ENCODE data around the gene STOM. TPM values are rescaled to one million over a fixed set of nuclear protein-coding genes. Genes with fewer than 3 reads are reported as not detected.

STOM gene
- total and polyA plus RNA-seq, 2 donors from 2014 or later, result 165 to 229 TPM

DNA sequence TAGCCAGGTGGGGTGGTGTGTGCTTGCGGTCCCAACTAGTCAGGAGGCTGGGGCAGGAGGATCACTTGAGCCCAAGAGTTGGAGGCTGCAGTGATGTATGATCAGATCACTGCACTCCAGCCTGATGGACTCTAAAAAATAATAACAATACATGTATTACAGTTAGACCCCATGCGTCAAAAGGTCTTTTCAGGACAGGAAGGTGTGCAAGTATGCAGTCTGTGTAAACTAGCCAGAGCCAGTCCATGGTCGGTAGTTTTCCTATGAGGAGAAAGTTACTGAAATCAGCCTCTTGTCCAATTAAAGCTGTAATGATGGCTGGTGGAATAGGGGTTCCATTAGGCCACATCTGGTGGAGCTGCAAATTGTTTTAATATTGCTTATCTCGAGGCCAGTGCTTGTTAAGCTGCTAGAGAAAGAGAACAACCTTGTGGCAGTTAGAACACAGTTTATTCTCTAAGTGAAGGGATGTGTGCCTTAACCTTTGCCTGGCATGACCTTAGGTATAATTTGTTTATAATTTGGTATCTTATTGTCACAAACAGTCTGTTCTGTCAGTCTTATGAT is 1.5 kb upstream of the STOM start:
- peaks cover 3 to 15% (median 9%) of the 10 kb centered on the region in 3 donors for H3K4me1 ChIP-seq (ENCODE audit: control insufficient read depth in 2 of 3, insufficient read depth in 2 of 3, low read depth in 1 of 3, low read length in 3 of 3)
- no peak for FAIRE-seq
- intact Hi-C loops (cut with DNase I), result loop anchor here (5.0 kb wide), 1 partner anchor 39 kb away; no protein-coding TSS in a partner anchor

DNA sequence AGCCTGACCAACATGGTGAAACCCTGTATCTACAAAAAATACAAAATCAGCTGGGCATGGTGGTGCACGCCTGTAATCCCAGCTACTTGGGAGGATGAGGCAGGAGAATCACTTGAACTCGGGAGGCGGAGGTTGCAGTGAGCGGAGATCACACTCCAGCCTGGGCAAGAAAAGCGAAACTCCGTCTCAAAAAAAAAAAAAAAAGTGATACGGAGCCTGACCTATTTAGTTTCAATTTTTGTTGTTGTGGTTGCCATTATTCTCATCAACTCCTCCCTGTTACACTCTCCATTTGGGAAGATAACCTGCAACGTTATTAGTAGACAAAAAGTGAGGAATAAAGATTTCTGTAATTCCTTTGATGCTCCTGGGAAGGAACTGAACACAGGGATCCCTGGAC is 1.3 kb downstream of the STOM start:
- Histone ChIP-seq H3K36me3 (ENCODE audit: control insufficient read depth in 2 of 3, insufficient read depth in 3 of 3, low read length in 3 of 3) (peaks cover 0 to 3% (median 0%) of the 10 kb centered on the region in 3 donors), H3K27me3 (ENCODE audit: control insufficient read depth, insufficient read depth, low read length) (no peaks in the 10 kb centered on the region), H3K9ac (ENCODE audit: low read length in 3 of 3) (peak overlapping the region in 2 of 3 donors; percentile 14 to 93), H3K27ac (ENCODE audit: low read depth in 2 of 2, low read length in 2 of 2) (peak overlapping the region; percentile 91 to 98), H3K9me3 (ENCODE audit: control insufficient read depth in 2 of 3, insufficient read depth in 1 of 3, low read length in 3 of 3) (no peaks in the 10 kb centered on the region), H3K4me3 (ENCODE audit: low read length in 3 of 3) (peak overlapping the region; percentile 58 to 80 (median 68)), H3K4me1 (ENCODE audit: control insufficient read depth in 2 of 3, insufficient read depth in 2 of 3, low read depth in 1 of 3, low read length in 3 of 3) (peaks cover 3 to 36% (median 11%) of the 10 kb centered on the region in 3 donors)
- intact Hi-C loops (cut with DNase I), result no loop called here
- no peak for FAIRE-seq
- TF ChIP-seq, protein P1, sequence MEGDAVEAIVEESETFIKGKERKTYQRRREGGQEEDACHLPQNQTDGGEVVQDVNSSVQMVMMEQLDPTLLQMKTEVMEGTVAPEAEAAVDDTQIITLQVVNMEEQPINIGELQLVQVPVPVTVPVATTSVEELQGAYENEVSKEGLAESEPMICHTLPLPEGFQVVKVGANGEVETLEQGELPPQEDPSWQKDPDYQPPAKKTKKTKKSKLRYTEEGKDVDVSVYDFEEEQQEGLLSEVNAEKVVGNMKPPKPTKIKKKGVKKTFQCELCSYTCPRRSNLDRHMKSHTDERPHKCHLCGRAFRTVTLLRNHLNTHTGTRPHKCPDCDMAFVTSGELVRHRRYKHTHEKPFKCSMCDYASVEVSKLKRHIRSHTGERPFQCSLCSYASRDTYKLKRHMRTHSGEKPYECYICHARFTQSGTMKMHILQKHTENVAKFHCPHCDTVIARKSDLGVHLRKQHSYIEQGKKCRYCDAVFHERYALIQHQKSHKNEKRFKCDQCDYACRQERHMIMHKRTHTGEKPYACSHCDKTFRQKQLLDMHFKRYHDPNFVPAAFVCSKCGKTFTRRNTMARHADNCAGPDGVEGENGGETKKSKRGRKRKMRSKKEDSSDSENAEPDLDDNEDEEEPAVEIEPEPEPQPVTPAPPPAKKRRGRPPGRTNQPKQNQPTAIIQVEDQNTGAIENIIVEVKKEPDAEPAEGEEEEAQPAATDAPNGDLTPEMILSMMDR (IDR thresholded peaks at IDR 0.05; ENCODE audit: borderline replicate concordance, extremely low read depth, insufficient read depth), result no peak
- no peak for DNase-seq

More for the DNA sequence above, 1.5 kb upstream of the STOM start:
- Histone ChIP-seq H3K27me3 (ENCODE audit: control insufficient read depth, insufficient read depth, low read length) (no peaks in the 10 kb centered on the region), H3K36me3 (ENCODE audit: control insufficient read depth in 2 of 3, insufficient read depth in 3 of 3, low read length in 3 of 3) (peaks cover 0 to 3% (median 0%) of the 10 kb centered on the region in 3 donors), H3K9me3 (ENCODE audit: control insufficient read depth in 2 of 3, insufficient read depth in 1 of 3, low read length in 3 of 3) (no peaks in the 10 kb centered on the region), H3K27ac (ENCODE audit: low read depth in 2 of 2, low read length in 2 of 2) (peak overlapping the region in 1 of 2 donors; percentile 62), H3K9ac (ENCODE audit: low read length in 3 of 3) (no peak overlapping the region), H3K4me3 (ENCODE audit: low read length in 3 of 3) (no peak overlapping the region)
- DNase-seq, result no peak
- TF ChIP-seq, protein P1 (IDR thresholded peaks at IDR 0.05; ENCODE audit: borderline replicate concordance, extremely low read depth, insufficient read depth), result no peak

DNA sequence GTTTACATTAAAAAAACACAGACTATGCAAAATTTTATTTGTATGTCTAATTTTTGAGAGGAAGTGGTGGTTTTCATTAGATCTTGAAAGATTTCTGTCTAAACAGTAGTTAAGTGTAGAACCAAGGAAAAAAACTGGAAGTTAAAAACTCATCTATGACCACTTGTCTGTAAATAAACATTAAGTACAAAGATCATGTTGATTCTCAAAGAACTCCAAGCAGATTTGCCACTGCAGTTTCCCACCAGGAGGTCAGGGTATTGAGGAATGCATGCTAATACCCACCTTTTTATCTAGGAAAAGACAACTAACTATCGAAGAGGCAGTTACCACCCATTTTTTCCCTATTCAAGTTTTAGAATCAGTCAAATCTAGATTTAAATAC is 1.9 kb downstream of the STOM start:
- DNase-seq (no peak), FAIRE-seq (no peak)
- Histone ChIP-seq H3K4me3 (ENCODE audit: low read length in 3 of 3) (peak overlapping the region in 2 of 3 donors; percentile 68 to 80), H3K27ac (ENCODE audit: low read depth in 2 of 2, low read length in 2 of 2) (peak overlapping the region; percentile 87 to 98), H3K4me1 (ENCODE audit: control insufficient read depth in 2 of 3, insufficient read depth in 2 of 3, low read depth in 1 of 3, low read length in 3 of 3) (peaks cover 3 to 41% (median 15%) of the 10 kb centered on the region in 3 donors), H3K36me3 (ENCODE audit: control insufficient read depth in 2 of 3, insufficient read depth in 3 of 3, low read length in 3 of 3) (peaks cover 0 to 3% (median 0%) of the 10 kb centered on the region in 3 donors), H3K9ac (ENCODE audit: low read length in 3 of 3) (peak overlapping the region in 2 of 3 donors; percentile 43 to 62), H3K27me3 (ENCODE audit: control insufficient read depth, insufficient read depth, low read length) (no peaks in the 10 kb centered on the region), H3K9me3 (ENCODE audit: control insufficient read depth in 2 of 3, insufficient read depth in 1 of 3, low read length in 3 of 3) (no peaks in the 10 kb centered on the region)
- TF ChIP-seq, protein P1 (IDR thresholded peaks at IDR 0.05; ENCODE audit: borderline replicate concordance, extremely low read depth, insufficient read depth), result no peak
- intact Hi-C loops (cut with DNase I), result no loop called here
